ENCODE results near the gene SLC25A13. TPM values are rescaled to one million over a fixed set of nuclear protein-coding genes. Genes with fewer than 3 reads are reported as not detected.
"Not testable (repeated sequence)": the region's sequence is repeated elsewhere in the genome, so short reads cannot be mapped to it uniquely, and the experiment has no call there.

Gene SLC25A13
- total RNA-seq, 1 donor from 2014 or later, result 44.0 TPM

- H3K27me3 ChIP-seq (ENCODE audit: control insufficient read depth, insufficient read depth, low read length), result no peaks in the 10 kb centered on the region
- no peak for TF ChIP-seq CTCF (IDR thresholded peaks at IDR 0.05; ENCODE audit: insufficient read depth, low read length, poor library complexity, severe bottlenecking)
- no peaks in the 10 kb centered on the region for H3K36me3 ChIP-seq (ENCODE audit: control insufficient read depth, insufficient read depth, low read length)
- no peak overlapping the region for H3K4me3 ChIP-seq (ENCODE audit: low read depth, low read length)
- DNase-seq (ENCODE audit: low read depth), result no peak
These were observed 6.1 kb upstream of the SLC25A13 start for GRCh38 chr7:96328016-96328415.

GRCh38 chr7:96327429-96327828, 5.5 kb upstream of the SLC25A13 start:
- no peaks in the 10 kb centered on the region for H3K36me3 ChIP-seq (ENCODE audit: control insufficient read depth, insufficient read depth, low read length)
- no peak overlapping the region for H3K4me3 ChIP-seq (ENCODE audit: low read depth, low read length)
- no peak for TF ChIP-seq CTCF (IDR thresholded peaks at IDR 0.05; ENCODE audit: insufficient read depth, low read length, poor library complexity, severe bottlenecking)
- no peaks in the 10 kb centered on the region for H3K27me3 ChIP-seq (ENCODE audit: control insufficient read depth, insufficient read depth, low read length)
- DNase-seq (ENCODE audit: low read depth), result no peak

- H3K27me3 ChIP-seq (ENCODE audit: control insufficient read depth, insufficient read depth, low read length); DNase-seq (ENCODE audit: low read depth); H3K4me3 ChIP-seq (ENCODE audit: low read depth, low read length); H3K36me3 ChIP-seq (ENCODE audit: control insufficient read depth, insufficient read depth, low read length): not testable (repeated sequence)
These were observed 4.9 kb upstream of the SLC25A13 start for GRCh38 chr7:96326752-96327151.

- Histone ChIP-seq H3K27me3 (ENCODE audit: control insufficient read depth, insufficient read depth, low read length) (no peaks in the 10 kb centered on the region), H3K4me3 (ENCODE audit: low read depth, low read length) (no peak overlapping the region), H3K36me3 (ENCODE audit: control insufficient read depth, insufficient read depth, low read length) (no peaks in the 10 kb centered on the region)
- no peak for DNase-seq (ENCODE audit: low read depth)
- no peak for TF ChIP-seq CTCF (IDR thresholded peaks at IDR 0.05; ENCODE audit: insufficient read depth, low read length, poor library complexity, severe bottlenecking)
These were observed 1.1 kb upstream of the SLC25A13 start for GRCh38 chr7:96322847-96323461.

GRCh38 chr7:96322373-96322695, 436 bp upstream of the SLC25A13 start:
- TF ChIP-seq CTCF (IDR thresholded peaks at IDR 0.05; ENCODE audit: insufficient read depth, low read length, poor library complexity, severe bottlenecking), result no peak
- H3K4me3 ChIP-seq (ENCODE audit: low read depth, low read length), result peak overlapping the region; percentile 66
- no peak for DNase-seq (ENCODE audit: low read depth)
- no peaks in the 10 kb centered on the region for H3K27me3 ChIP-seq (ENCODE audit: control insufficient read depth, insufficient read depth, low read length)
- H3K36me3 ChIP-seq (ENCODE audit: control insufficient read depth, insufficient read depth, low read length), result no peaks in the 10 kb centered on the region

- no peak for DNase-seq (ENCODE audit: low read depth)
These were observed 754 bp downstream of the SLC25A13 start for GRCh38 chr7:96321031-96321657.

More at GRCh38 chr7:96321031-96321657, 754 bp downstream of the SLC25A13 start:
- TF ChIP-seq CTCF (IDR thresholded peaks at IDR 0.05; ENCODE audit: insufficient read depth, low read length, poor library complexity, severe bottlenecking), result no peak
- no peaks in the 10 kb centered on the region for H3K27me3 ChIP-seq (ENCODE audit: control insufficient read depth, insufficient read depth, low read length)
- no peaks in the 10 kb centered on the region for H3K36me3 ChIP-seq (ENCODE audit: control insufficient read depth, insufficient read depth, low read length)
- H3K4me3 ChIP-seq (ENCODE audit: low read depth, low read length), result peak overlapping the region; percentile 66
